Activated B cell treated with CpG ODN at 0.5 μM for 24 hours (primary cell): ENCODE data around the gene DUSP2. TPM values are rescaled to one million over a fixed set of nuclear protein-coding genes. Genes with fewer than 3 reads are reported as not detected.

Experiments
- ATAC-seq: fragments of 200-7000 bp; cut with Tn5 transposase; one replicate; pipeline ENCODE4 v1.10.0; 2021; ENCODE audit warnings: low read depth, mild to moderate bottlenecking, moderate library complexity
- CTCF ChIA-PET: fragments of 350-600 bp; sonication (Branson Sonifier 250); formaldehyde crosslinking; loops from one replicate; lab custom pipeline; 2021; ENCODE audit warnings: antibody characterized with exemption; lab: Charles Lee
- POLR2A ChIA-PET: fragments of 350-600 bp; sonication (Branson Sonifier 250); formaldehyde crosslinking; loops from one replicate; lab custom pipeline; 2021; ENCODE audit warnings: antibody characterized with exemption; lab: Charles Lee
- DNase-seq: peaks from one replicate; pipeline ENCODE4 v3.0.0; 2022
- H3K27ac Mint-ChIP-seq: one replicate; pipeline ENCODE4 v1.8.0; 2020; ENCODE audit warnings: mixed read lengths
- H3K27me3 Mint-ChIP-seq: one replicate; pipeline ENCODE4 v1.8.0; 2021; ENCODE audit warnings: mixed read lengths
- H3K36me3 Mint-ChIP-seq: one replicate; pipeline ENCODE4 v1.8.0; 2021; ENCODE audit warnings: low read depth, mixed read lengths
- H3K4me1 Mint-ChIP-seq: one replicate; pipeline ENCODE4 v1.8.0; 2021; ENCODE audit warnings: mixed read lengths
- H3K4me3 Mint-ChIP-seq: one replicate; pipeline ENCODE4 v1.8.0; 2020; ENCODE audit warnings: mild to moderate bottlenecking, mixed read lengths
- H3K9me3 Mint-ChIP-seq: one replicate; pipeline ENCODE4 v1.8.0; 2020; ENCODE audit warnings: mixed read lengths
- intact Hi-C: fragments of 100-400 bp; cut with micrococcal nuclease; formaldehyde crosslinking; loops from one replicate; pipeline ENCODE4 v1.15.1; 2024
- total RNA-seq: library from RNA; stranded (reverse); gene quantifications from 2 replicates; pipeline ENCODE4 v1.2.3, GENCODE V29; 2022
- TF ChIP-seq, protein P1 (sequence below): fragments of 200-600 bp; IDR thresholded peaks from one replicate; pipeline ENCODE4 v1.8.0; 2022; ENCODE audit warnings: antibody characterized with exemption, mild to moderate bottlenecking

Gene DUSP2
- total RNA-seq, 1 donor from 2014 or later = 118 TPM

GRCh38 chr2:96102596-96103186 is 42.5 kb downstream of the DUSP2 start:
- Mint-ChIP-seq H3K36me3 (peaks cover 2% of the 10 kb centered on the region), H3K4me1 (peaks cover 2% of the 10 kb centered on the region), H3K4me3 (no peak overlapping the region), H3K9me3 (peaks cover 9% of the 10 kb centered on the region), H3K27ac (no peak overlapping the region), H3K27me3 (no peaks in the 10 kb centered on the region)
- ATAC-seq = no peak
- POLR2A ChIA-PET = interaction anchor here (0.5 kb wide), 1 partner anchor 663 kb away, joined by 3 read pairs; no protein-coding TSS in a partner anchor
- intact Hi-C loops = no loop called here
- CTCF ChIA-PET = interaction anchor here (1.5 kb wide), 1 partner anchor 14 kb away, joined by 4 read pairs; the partner anchor contains the start of gene ADRA2B
- TF ChIP-seq, protein P1, sequence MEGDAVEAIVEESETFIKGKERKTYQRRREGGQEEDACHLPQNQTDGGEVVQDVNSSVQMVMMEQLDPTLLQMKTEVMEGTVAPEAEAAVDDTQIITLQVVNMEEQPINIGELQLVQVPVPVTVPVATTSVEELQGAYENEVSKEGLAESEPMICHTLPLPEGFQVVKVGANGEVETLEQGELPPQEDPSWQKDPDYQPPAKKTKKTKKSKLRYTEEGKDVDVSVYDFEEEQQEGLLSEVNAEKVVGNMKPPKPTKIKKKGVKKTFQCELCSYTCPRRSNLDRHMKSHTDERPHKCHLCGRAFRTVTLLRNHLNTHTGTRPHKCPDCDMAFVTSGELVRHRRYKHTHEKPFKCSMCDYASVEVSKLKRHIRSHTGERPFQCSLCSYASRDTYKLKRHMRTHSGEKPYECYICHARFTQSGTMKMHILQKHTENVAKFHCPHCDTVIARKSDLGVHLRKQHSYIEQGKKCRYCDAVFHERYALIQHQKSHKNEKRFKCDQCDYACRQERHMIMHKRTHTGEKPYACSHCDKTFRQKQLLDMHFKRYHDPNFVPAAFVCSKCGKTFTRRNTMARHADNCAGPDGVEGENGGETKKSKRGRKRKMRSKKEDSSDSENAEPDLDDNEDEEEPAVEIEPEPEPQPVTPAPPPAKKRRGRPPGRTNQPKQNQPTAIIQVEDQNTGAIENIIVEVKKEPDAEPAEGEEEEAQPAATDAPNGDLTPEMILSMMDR = no peak
- DNase-seq = peak; percentile 11

- ChIA-PET CTCF (interaction anchor here (1.5 kb wide), 1 partner anchor 16 kb away, joined by 4 read pairs; the partner anchor contains the start of gene ADRA2B), POLR2A (no interaction called here)
- Mint-ChIP-seq H3K27me3 (no peaks in the 10 kb centered on the region), H3K4me1 (peaks cover 2% of the 10 kb centered on the region), H3K36me3 (peaks cover 2% of the 10 kb centered on the region), H3K9me3 (peaks cover 9% of the 10 kb centered on the region), H3K27ac (no peak overlapping the region), H3K4me3 (no peak overlapping the region)
- intact Hi-C loops = no loop called here
- ATAC-seq (no peak), DNase-seq (no peak)
- TF ChIP-seq, protein P1 = no peak
These were observed 44.3 kb downstream of the DUSP2 start for GRCh38 chr2:96100893-96101304.

DNA sequence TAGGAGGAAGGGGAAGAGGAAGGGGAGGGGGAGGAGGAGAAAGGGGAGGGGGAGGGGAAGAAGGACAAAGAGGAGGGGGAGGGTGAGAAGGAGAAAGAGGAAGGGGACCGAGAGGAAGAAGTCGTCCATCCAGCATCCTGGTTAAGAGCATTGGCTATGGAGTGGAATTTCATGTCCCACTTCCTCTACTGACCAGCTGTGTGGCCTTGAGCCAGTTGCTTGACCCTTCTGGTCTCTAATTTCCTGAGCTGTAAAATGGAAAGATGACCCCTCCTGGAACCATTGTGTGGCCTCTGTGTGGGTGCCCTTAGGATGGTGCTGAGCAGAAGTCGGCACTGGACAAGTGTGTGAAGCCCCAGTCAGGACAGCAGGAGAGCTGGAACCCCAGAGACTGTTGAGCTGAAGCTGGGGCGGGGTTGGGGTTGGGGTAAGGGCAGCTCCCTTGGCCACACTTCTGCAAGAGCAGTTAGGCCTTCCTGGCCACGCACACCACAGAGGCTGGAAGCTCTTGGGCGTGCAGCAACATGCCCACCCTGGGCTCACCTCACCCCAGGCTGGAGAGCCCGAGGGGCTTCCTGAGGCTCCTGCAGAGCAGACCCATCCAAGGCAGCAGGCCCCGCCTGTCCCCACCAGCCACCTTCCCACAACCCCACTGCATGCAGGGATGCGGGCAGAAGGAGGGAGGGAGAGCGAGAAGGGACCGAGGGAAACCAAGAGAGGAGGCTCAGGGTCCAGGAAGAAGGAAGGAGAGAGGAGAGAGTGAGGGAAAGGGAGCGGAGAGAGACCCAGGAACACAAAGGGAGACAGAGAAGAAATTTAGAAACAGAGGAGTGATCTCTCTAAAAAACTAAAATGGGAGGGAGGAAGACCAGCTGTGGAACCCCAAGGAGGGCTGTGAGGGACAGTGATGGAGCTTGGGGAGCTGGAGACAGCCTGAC is 45.1 kb downstream of the DUSP2 start:
- no peaks in the 10 kb centered on the region for H3K27me3 Mint-ChIP-seq
- intact Hi-C loops = no loop called here
- ATAC-seq (no peak), DNase-seq (no peak)
- H3K4me3 Mint-ChIP-seq = no peak overlapping the region
- H3K36me3 Mint-ChIP-seq = no peaks in the 10 kb centered on the region
- ChIA-PET CTCF (no interaction called here), POLR2A (no interaction called here)
- no peak overlapping the region for H3K27ac Mint-ChIP-seq
- peaks cover 2% of the 10 kb centered on the region for H3K9me3 Mint-ChIP-seq
- TF ChIP-seq, protein P1 = no peak
- H3K4me1 Mint-ChIP-seq = peaks cover 2% of the 10 kb centered on the region

GRCh38 chr2:96098900-96099590 is 46.2 kb downstream of the DUSP2 start:
- CTCF ChIA-PET = no interaction called here
- TF ChIP-seq, protein P1 = no peak
- Mint-ChIP-seq H3K4me3 (no peak overlapping the region), H3K4me1 (peaks cover 2% of the 10 kb centered on the region), H3K9me3 (no peaks in the 10 kb centered on the region), H3K36me3 (no peaks in the 10 kb centered on the region), H3K27me3 (no peaks in the 10 kb centered on the region), H3K27ac (no peak overlapping the region)
- ATAC-seq = no peak
- peak; percentile 9 for DNase-seq
- POLR2A ChIA-PET = no interaction called here
- intact Hi-C loops = no loop called here
